SJCRH30 (cell line): ENCODE measurements around the gene SUGCT. TPM values are rescaled to one million over a fixed set of nuclear protein-coding genes. Genes with fewer than 3 reads are reported as not detected.
"Not testable (repeated sequence)": the region's sequence is repeated elsewhere in the genome, so short reads cannot be mapped to it uniquely, and the experiment has no call there.

Source experiments
- DNase-seq, 2 experiments: peaks; one replicate each; pipeline ENCODE4 v3.0.0-alpha.2; 2015 to 2020
- H3K27ac ChIP-seq: fragments of 250-450 bp; sonication (Bioruptor Pico); 2 replicates; pipeline ENCODE4 v1.5.1; 2020; ENCODE audit warnings: mild to moderate bottlenecking, moderate library complexity
- H3K27me3 ChIP-seq: fragments of 250-450 bp; sonication (Bioruptor Pico); 2 replicates; pipeline ENCODE4 v1.5.1; 2020; ENCODE audit warnings: mild to moderate bottlenecking, moderate library complexity
- H3K36me3 ChIP-seq: fragments of 250-450 bp; sonication (Bioruptor Pico); 2 replicates; pipeline ENCODE4 v1.5.1; 2020; ENCODE audit warnings: mild to moderate bottlenecking, moderate library complexity
- H3K4me1 ChIP-seq: fragments of 250-450 bp; sonication (Bioruptor Pico); 2 replicates; pipeline ENCODE4 v1.5.1; 2020; ENCODE audit warnings: mild to moderate bottlenecking, moderate library complexity
- H3K4me3 ChIP-seq: fragments of 250-450 bp; sonication (Bioruptor Pico); 2 replicates; pipeline ENCODE4 v1.5.1; 2020; ENCODE audit warnings: mild to moderate bottlenecking, moderate library complexity
- H3K9me3 ChIP-seq: fragments of 250-450 bp; sonication (Bioruptor Pico); replicated peaks from 2 replicates; pipeline ENCODE4 v1.5.1; 2020; ENCODE audit warnings: mild to moderate bottlenecking, moderate library complexity
- total RNA-seq: library from RNA; depleted of rRNA; stranded (reverse); fragments of >200 nt; shearing (Covaris generic); gene quantifications from 2 replicates; pipeline ENCODE4 v1.2.3, GENCODE V29; 2014

Gene SUGCT
- total RNA-seq, 1 experiment from 2014 or later, result 4.8 TPM

GRCh38 chr7:40162516-40162915 is 27.7 kb downstream of the SUGCT start:
- no peaks in the 10 kb centered on the region for H3K4me1 ChIP-seq
- H3K27me3 ChIP-seq, result no peaks in the 10 kb centered on the region
- DNase-seq, result no peak
- no peak overlapping the region for H3K27ac ChIP-seq
- H3K36me3 ChIP-seq, result no peaks in the 10 kb centered on the region; the same call in 1 of the 2 replicates
- H3K9me3 ChIP-seq, result no peaks in the 10 kb centered on the region
- no peak overlapping the region for H3K4me3 ChIP-seq

GRCh38 chr7:40165216-40165615 is 30.4 kb downstream of the SUGCT start:
- Histone ChIP-seq H3K4me1 (no peaks in the 10 kb centered on the region), H3K36me3 (no peaks in the 10 kb centered on the region), H3K27ac (no peak overlapping the region), H3K9me3 (no peaks in the 10 kb centered on the region), H3K27me3 (no peaks in the 10 kb centered on the region), H3K4me3 (no peak overlapping the region)
- no peak for DNase-seq

GRCh38 chr7:40167291-40167690 is 32.5 kb downstream of the SUGCT start:
- DNase-seq, result no peak
- Histone ChIP-seq H3K36me3 (no peaks in the 10 kb centered on the region), H3K4me3 (no peak overlapping the region)

GRCh38 chr7:40168266-40168665 is 33.5 kb downstream of the SUGCT start:
- H3K27me3 ChIP-seq, H3K9me3 ChIP-seq, H3K4me3 ChIP-seq, H3K4me1 ChIP-seq, H3K27ac ChIP-seq, DNase-seq, H3K36me3 ChIP-seq: not testable (repeated sequence)

More at GRCh38 chr7:40167291-40167690, 32.5 kb downstream of the SUGCT start:
- Histone ChIP-seq H3K9me3 (no peaks in the 10 kb centered on the region), H3K4me1 (no peaks in the 10 kb centered on the region; the same call in 1 of the 2 replicates), H3K27me3 (no peaks in the 10 kb centered on the region), H3K27ac (no peak overlapping the region)

GRCh38 chr7:40173121-40173520 is 38.3 kb downstream of the SUGCT start:
- not testable (repeated sequence) for H3K27ac ChIP-seq, DNase-seq, H3K36me3 ChIP-seq, H3K27me3 ChIP-seq, H3K9me3 ChIP-seq, H3K4me3 ChIP-seq
- peaks cover 18% of the 10 kb centered on the region; the same call in 1 of the 2 replicates for H3K4me1 ChIP-seq

- not testable (repeated sequence) for H3K4me3 ChIP-seq, H3K27me3 ChIP-seq, H3K27ac ChIP-seq, H3K9me3 ChIP-seq, DNase-seq, H3K36me3 ChIP-seq
- peaks cover 19% of the 10 kb centered on the region; the same call in 1 of the 2 replicates for H3K4me1 ChIP-seq
These were observed 40.5 kb downstream of the SUGCT start for GRCh38 chr7:40175256-40175655.

- Histone ChIP-seq H3K9me3 (no peaks in the 10 kb centered on the region), H3K36me3 (no peaks in the 10 kb centered on the region), H3K27me3 (no peaks in the 10 kb centered on the region), H3K27ac (no peak overlapping the region), H3K4me3 (no peak overlapping the region), H3K4me1 (peaks cover 19% of the 10 kb centered on the region; the same call in 1 of the 2 replicates)
- no peak for DNase-seq
These were observed 41.1 kb downstream of the SUGCT start for GRCh38 chr7:40175725-40176510.

- H3K27me3 ChIP-seq, result no peaks in the 10 kb centered on the region
- H3K4me3 ChIP-seq, result no peak overlapping the region
- no peaks in the 10 kb centered on the region for H3K9me3 ChIP-seq
- H3K27ac ChIP-seq, result no peak overlapping the region
- peaks cover 19% of the 10 kb centered on the region; the same call in 1 of the 2 replicates for H3K4me1 ChIP-seq
- no peaks in the 10 kb centered on the region for H3K36me3 ChIP-seq
- DNase-seq, result peak; percentile 27 to 61
These were observed 42.3 kb downstream of the SUGCT start for GRCh38 chr7:40177071-40177470.

- H3K9me3 ChIP-seq, result no peaks in the 10 kb centered on the region
- H3K36me3 ChIP-seq, result no peaks in the 10 kb centered on the region
- DNase-seq, result no peak
These were observed 47.6 kb downstream of the SUGCT start for GRCh38 chr7:40182452-40182851.

GRCh38 chr7:40186586-40186985 is 51.8 kb downstream of the SUGCT start:
- Histone ChIP-seq H3K4me3 (no peak overlapping the region), H3K27ac (no peak overlapping the region)
- no peak for DNase-seq

More at GRCh38 chr7:40182452-40182851, 47.6 kb downstream of the SUGCT start:
- H3K4me3 ChIP-seq, result no peak overlapping the region
- H3K27ac ChIP-seq, result no peak overlapping the region
- H3K27me3 ChIP-seq, result no peaks in the 10 kb centered on the region
- peaks cover 7% of the 10 kb centered on the region; the same call in 1 of the 2 replicates for H3K4me1 ChIP-seq

GRCh38 chr7:40192036-40192435 is 57.2 kb downstream of the SUGCT start:
- Histone ChIP-seq H3K36me3 (no peaks in the 10 kb centered on the region), H3K9me3 (no peaks in the 10 kb centered on the region), H3K27me3 (no peaks in the 10 kb centered on the region), H3K27ac (no peak overlapping the region), H3K4me1 (no peaks in the 10 kb centered on the region), H3K4me3 (no peak overlapping the region)
- no peak for DNase-seq

More at GRCh38 chr7:40186586-40186985, 51.8 kb downstream of the SUGCT start:
- no peaks in the 10 kb centered on the region for H3K27me3 ChIP-seq
- H3K36me3 ChIP-seq, result no peaks in the 10 kb centered on the region
- no peaks in the 10 kb centered on the region for H3K4me1 ChIP-seq
- no peaks in the 10 kb centered on the region for H3K9me3 ChIP-seq

GRCh38 chr7:40194745-40195144 is 59.9 kb downstream of the SUGCT start:
- no peak overlapping the region for H3K27ac ChIP-seq
- peak in 1 of 2 experiments; percentile 17 for DNase-seq

GRCh38 chr7:40197527-40197926 is 62.7 kb downstream of the SUGCT start:
- no peak overlapping the region for H3K4me3 ChIP-seq
- H3K27ac ChIP-seq, result no peak overlapping the region
- H3K9me3 ChIP-seq, result no peaks in the 10 kb centered on the region
- no peak for DNase-seq
- no peaks in the 10 kb centered on the region for H3K36me3 ChIP-seq
- H3K27me3 ChIP-seq, result no peaks in the 10 kb centered on the region
- H3K4me1 ChIP-seq, result no peaks in the 10 kb centered on the region

More at GRCh38 chr7:40194745-40195144, 59.9 kb downstream of the SUGCT start:
- Histone ChIP-seq H3K4me1 (no peaks in the 10 kb centered on the region), H3K36me3 (no peaks in the 10 kb centered on the region), H3K4me3 (no peak overlapping the region), H3K9me3 (no peaks in the 10 kb centered on the region), H3K27me3 (no peaks in the 10 kb centered on the region)

GRCh38 chr7:40199076-40199802 is 64.4 kb downstream of the SUGCT start:
- no peak overlapping the region for H3K4me3 ChIP-seq
- H3K4me1 ChIP-seq, result no peaks in the 10 kb centered on the region
- peak in 1 of 2 experiments; percentile 32 for DNase-seq
- no peaks in the 10 kb centered on the region for H3K36me3 ChIP-seq
- no peaks in the 10 kb centered on the region for H3K27me3 ChIP-seq
- H3K27ac ChIP-seq, result no peak overlapping the region
- H3K9me3 ChIP-seq, result no peaks in the 10 kb centered on the region

- no peak for DNase-seq
These were observed 66.0 kb downstream of the SUGCT start for GRCh38 chr7:40200791-40201190.

More at GRCh38 chr7:40200791-40201190, 66.0 kb downstream of the SUGCT start:
- H3K27ac ChIP-seq, result no peak overlapping the region
- no peak overlapping the region for H3K4me3 ChIP-seq
- no peaks in the 10 kb centered on the region for H3K27me3 ChIP-seq
- H3K9me3 ChIP-seq, result no peaks in the 10 kb centered on the region
- no peaks in the 10 kb centered on the region for H3K4me1 ChIP-seq
- no peaks in the 10 kb centered on the region for H3K36me3 ChIP-seq
